ENCODE measurements around the gene BEX1. TPM values are rescaled to one million over a fixed set of nuclear protein-coding genes. Genes with fewer than 3 reads are reported as not detected.

Gene BEX1
- total RNA-seq, 1 experiment from 2014 or later = not detected

GRCh38 chrX:103073467-103073866 is 9.5 kb upstream of the BEX1 start:
- DNase-seq (ENCODE audit: low read depth, low spot score) (no peak), ATAC-seq (no peak)
- Histone ChIP-seq H3K79me2 (ENCODE audit: insufficient read depth, low read length) (no peaks in the 10 kb centered on the region), H4K20me1 (ENCODE audit: insufficient read depth) (no peaks in the 10 kb centered on the region), H3K9me2 (ENCODE audit: insufficient read depth) (no peaks in the 10 kb centered on the region), H3K27ac (ENCODE audit: low read depth, low read length) (no peak overlapping the region), H3K4me3 (replicated peaks in 1 of 2; ENCODE audit: low read depth in 1 of 2, low read length in 2 of 2) (no peak overlapping the region), H3K36me3 (ENCODE audit: control insufficient read depth in 1 of 2, insufficient read depth in 2 of 2, low read length in 2 of 2) (no peaks in the 10 kb centered on the region), H2AFZ (ENCODE audit: low read depth, low read length, poor library complexity, severe bottlenecking) (no peak overlapping the region), H3K4me1 (ENCODE audit: control insufficient read depth in 1 of 2, insufficient read depth in 2 of 2, low read length in 2 of 2) (no peaks in the 10 kb centered on the region), H3K9me3 (ENCODE audit: control insufficient read depth in 1 of 2, insufficient read depth in 1 of 2, low read depth in 1 of 2, low read length in 2 of 2) (no peaks in the 10 kb centered on the region), H3K27me3 (ENCODE audit: insufficient read depth, low read length) (no peaks in the 10 kb centered on the region), H3K9ac (ENCODE audit: low read length) (no peak overlapping the region), H3K4me2 (ENCODE audit: low read length) (no peak overlapping the region)
- RAD21 ChIA-PET (ENCODE audit: low non-redundant PET in 1 of 2, low total read pairs in 2 of 2, uncharacterized antibody in 2 of 2, unreplicated experiment in 2 of 2) = no interaction called here
- POLR2A ChIA-PET = no interaction called here
- TF ChIP-seq RAD21 (IDR thresholded peaks at IDR 0.05; ENCODE audit: low read depth) (no peak), SP1 (IDR thresholded peaks at IDR 0.05; ENCODE audit: low read depth) (no peak), SRF (IDR thresholded peaks at IDR 0.05; ENCODE audit: low read depth) (no peak), ELF1 (IDR thresholded peaks at IDR 0.05; ENCODE audit: borderline replicate concordance, low read depth) (no peak), ZNF274 (IDR thresholded peaks at IDR 0.05; ENCODE audit: low read depth, low read length) (no peak), FOSL1 (IDR thresholded peaks at IDR 0.05; ENCODE audit: low read depth) (no peak), ZFX (IDR thresholded peaks at IDR 0.05) (no peak), EZH2phosphoT487 (IDR thresholded peaks at IDR 0.05; ENCODE audit: borderline replicate concordance) (no peak), SIN3A (IDR thresholded peaks at IDR 0.05; ENCODE audit: low read depth) (no peak), POLR2AphosphoS5 (IDR thresholded peaks at IDR 0.05; ENCODE audit: low read depth, low read length) (no peak), CEBPB (IDR thresholded peaks at IDR 0.05; ENCODE audit: low read depth) (no peak), TCF7L2 (IDR thresholded peaks at IDR 0.05; ENCODE audit: borderline replicate concordance, extremely low read depth, insufficient read depth, insufficient read length) (no peak), POLR2A (IDR thresholded peaks at IDR 0.05; ENCODE audit: borderline replicate concordance, extremely low read depth, insufficient read depth, insufficient read length) (no peak), YY1 (IDR thresholded peaks at IDR 0.05; ENCODE audit: extremely low read depth, insufficient replicate concordance, low read depth, low read length) (no peak)
- TF ChIP-seq, protein P1, sequence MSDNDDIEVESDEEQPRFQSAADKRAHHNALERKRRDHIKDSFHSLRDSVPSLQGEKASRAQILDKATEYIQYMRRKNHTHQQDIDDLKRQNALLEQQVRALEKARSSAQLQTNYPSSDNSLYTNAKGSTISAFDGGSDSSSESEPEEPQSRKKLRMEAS (IDR thresholded peaks at IDR 0.05) = no peak
- BruUV-seq (replicated peaks) = no TSS peak
- intact Hi-C loops (cut with micrococcal nuclease) = no loop called here
- CTCF ChIA-PET = no interaction called here

Measured in HCT116 (cell line).